ENCODE measurements around the gene LINGO3. TPM values are rescaled to one million over a fixed set of nuclear protein-coding genes. Genes with fewer than 3 reads are reported as not detected.

The LINGO3 gene
- total and polyA plus RNA-seq, 2 donors (not counting 1 experiment from before 2014, with no cell fraction given) = 1.1 to 3.9 TPM

DNA sequence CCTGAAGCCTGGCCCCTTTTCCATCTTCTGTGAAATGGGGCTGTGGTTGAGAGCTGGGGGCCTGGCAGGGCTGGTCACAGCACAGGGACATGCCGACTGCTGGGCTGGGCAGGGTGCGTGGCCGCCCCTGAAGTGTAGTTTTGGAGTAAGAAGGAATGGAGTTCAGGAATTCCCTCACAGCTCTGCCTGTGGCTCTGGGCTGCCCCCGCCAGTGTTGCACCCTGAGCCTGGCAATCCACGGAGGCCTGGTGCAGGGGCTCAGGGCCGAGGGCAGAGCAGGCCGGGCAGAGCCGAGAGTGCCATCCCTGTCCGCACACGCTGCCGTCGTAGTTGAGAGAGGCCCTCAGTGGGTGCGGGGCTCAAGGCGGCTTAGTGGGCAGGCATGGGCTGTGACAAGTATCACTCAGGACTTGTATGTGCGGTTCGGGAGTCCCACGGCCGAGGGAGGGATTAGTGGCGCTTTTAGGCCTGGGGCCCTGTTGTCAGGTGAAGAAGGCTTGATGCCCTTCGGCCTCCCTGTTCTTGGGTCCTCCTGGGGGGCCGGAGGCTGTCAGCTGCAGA lies 30.2 kb upstream of the LINGO3 start:
- no peak overlapping the region for H3K9ac ChIP-seq (ENCODE audit: low read length)
- no peak overlapping the region for H3K4me2 ChIP-seq (replicated peaks; ENCODE audit: low read depth, low read length, poor library complexity, severe bottlenecking)
- peaks cover 2% of the 10 kb centered on the region for H3K9me3 Mint-ChIP-seq (ENCODE audit: insufficient read depth)
- H3K4me1 Mint-ChIP-seq = peaks cover 27% of the 10 kb centered on the region
- CTCF ChIA-PET = no interaction called here
- POLR2A ChIA-PET = no interaction called here
- 97% methylated on average over 21 of the region's 21 CpGs for WGBS (ENCODE audit: insufficient coverage)
- H3K36me3 ChIP-seq (replicated peaks in 1 of 2; ENCODE audit: control extremely low read depth in 1 of 2, control insufficient read depth in 1 of 2, extremely low read depth in 1 of 2, insufficient read depth in 2 of 2, low read length in 1 of 2) = peaks cover 0 to 64% of the 10 kb centered on the region in 2 experiments
- ATAC-seq (ENCODE audit: low read depth) (no peak), DNase-seq (no peak)
- H3K79me2 ChIP-seq (ENCODE audit: control insufficient read depth, insufficient read depth, low read length) = peaks cover 50% of the 10 kb centered on the region
- no peak overlapping the region for H2AFZ ChIP-seq (ENCODE audit: insufficient read depth, low read depth, low read length, poor library complexity, severe bottlenecking)
- intact Hi-C loops (cut with micrococcal nuclease) = no loop called here
- no peak overlapping the region for H3K4me3 Mint-ChIP-seq
- H3K4me1 ChIP-seq (ENCODE audit: control insufficient read depth in 2 of 2, insufficient read depth in 2 of 2, low read length in 2 of 2) = peaks cover 12% of the 10 kb centered on the region in 2 donors
- peaks cover 61% of the 10 kb centered on the region for H4K20me1 ChIP-seq (ENCODE audit: control insufficient read depth, insufficient read depth, low read length, poor library complexity, severe bottlenecking)
- H3K27me3 Mint-ChIP-seq = no peaks in the 10 kb centered on the region
- no peak overlapping the region for H3K27ac Mint-ChIP-seq
- H3K4me3 ChIP-seq (ENCODE audit: control extremely low read depth in 1 of 5, extremely low read depth in 1 of 5, insufficient read depth in 1 of 5, low read depth in 2 of 5, low read length in 4 of 5) = no peak overlapping the region
- peaks cover 0 to 11% (median 0%) of the 10 kb centered on the region in 3 donors for H3K9me3 ChIP-seq (ENCODE audit: control extremely low read depth in 1 of 3, control insufficient read depth in 2 of 3, insufficient read depth in 1 of 3, low read length in 2 of 3)
- no peaks in the 10 kb centered on the region for H3K27me3 ChIP-seq (replicated peaks in 1 of 4; ENCODE audit: control extremely low read depth in 1 of 4, control insufficient read depth in 3 of 4, insufficient read depth in 4 of 4, low read length in 3 of 4)
- no peak for TF ChIP-seq EZH2 (IDR thresholded peaks at IDR 0.05; ENCODE audit: borderline replicate concordance, insufficient read depth, low read depth, low read length, poor library complexity, severe bottlenecking)
- TF ChIP-seq, protein P1, sequence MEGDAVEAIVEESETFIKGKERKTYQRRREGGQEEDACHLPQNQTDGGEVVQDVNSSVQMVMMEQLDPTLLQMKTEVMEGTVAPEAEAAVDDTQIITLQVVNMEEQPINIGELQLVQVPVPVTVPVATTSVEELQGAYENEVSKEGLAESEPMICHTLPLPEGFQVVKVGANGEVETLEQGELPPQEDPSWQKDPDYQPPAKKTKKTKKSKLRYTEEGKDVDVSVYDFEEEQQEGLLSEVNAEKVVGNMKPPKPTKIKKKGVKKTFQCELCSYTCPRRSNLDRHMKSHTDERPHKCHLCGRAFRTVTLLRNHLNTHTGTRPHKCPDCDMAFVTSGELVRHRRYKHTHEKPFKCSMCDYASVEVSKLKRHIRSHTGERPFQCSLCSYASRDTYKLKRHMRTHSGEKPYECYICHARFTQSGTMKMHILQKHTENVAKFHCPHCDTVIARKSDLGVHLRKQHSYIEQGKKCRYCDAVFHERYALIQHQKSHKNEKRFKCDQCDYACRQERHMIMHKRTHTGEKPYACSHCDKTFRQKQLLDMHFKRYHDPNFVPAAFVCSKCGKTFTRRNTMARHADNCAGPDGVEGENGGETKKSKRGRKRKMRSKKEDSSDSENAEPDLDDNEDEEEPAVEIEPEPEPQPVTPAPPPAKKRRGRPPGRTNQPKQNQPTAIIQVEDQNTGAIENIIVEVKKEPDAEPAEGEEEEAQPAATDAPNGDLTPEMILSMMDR (IDR thresholded peaks at IDR 0.05) = no peak
- no peak overlapping the region for H3K27ac ChIP-seq (ENCODE audit: low read length in 2 of 2)

GRCh38 chr19:2337329-2337707 lies 29.4 kb upstream of the LINGO3 start:
- intact Hi-C loops (cut with micrococcal nuclease) = no loop called here
- peaks cover 58% of the 10 kb centered on the region for H3K79me2 ChIP-seq (ENCODE audit: control insufficient read depth, insufficient read depth, low read length)
- ChIA-PET POLR2A (no interaction called here), CTCF (no interaction called here)
- no peak overlapping the region for H3K27ac ChIP-seq (ENCODE audit: low read length in 2 of 2)
- no peak overlapping the region for H3K4me3 Mint-ChIP-seq
- peaks cover 61% of the 10 kb centered on the region for H4K20me1 ChIP-seq (ENCODE audit: control insufficient read depth, insufficient read depth, low read length, poor library complexity, severe bottlenecking)
- H3K9me3 Mint-ChIP-seq (ENCODE audit: insufficient read depth) = peaks cover 2% of the 10 kb centered on the region
- no peaks in the 10 kb centered on the region for H3K27me3 Mint-ChIP-seq
- no peak overlapping the region for H3K27ac Mint-ChIP-seq
- TF ChIP-seq, protein P1 (IDR thresholded peaks at IDR 0.05) = no peak
- no peak for TF ChIP-seq EZH2 (IDR thresholded peaks at IDR 0.05; ENCODE audit: borderline replicate concordance, insufficient read depth, low read depth, low read length, poor library complexity, severe bottlenecking)
- H3K9ac ChIP-seq (ENCODE audit: low read length) = no peak overlapping the region
- DNase-seq = peak; percentile 43
- H3K4me3 ChIP-seq (ENCODE audit: control extremely low read depth in 1 of 5, extremely low read depth in 1 of 5, insufficient read depth in 1 of 5, low read depth in 2 of 5, low read length in 4 of 5) = no peak overlapping the region
- no peak overlapping the region for H3K4me2 ChIP-seq (replicated peaks; ENCODE audit: low read depth, low read length, poor library complexity, severe bottlenecking)
- no peaks in the 10 kb centered on the region for H3K27me3 ChIP-seq (replicated peaks in 1 of 4; ENCODE audit: control extremely low read depth in 1 of 4, control insufficient read depth in 3 of 4, insufficient read depth in 4 of 4, low read length in 3 of 4)
- H3K9me3 ChIP-seq (ENCODE audit: control extremely low read depth in 1 of 3, control insufficient read depth in 2 of 3, insufficient read depth in 1 of 3, low read length in 2 of 3) = peaks cover 0 to 11% (median 0%) of the 10 kb centered on the region in 3 donors
- no peak overlapping the region for H2AFZ ChIP-seq (ENCODE audit: insufficient read depth, low read depth, low read length, poor library complexity, severe bottlenecking)
- H3K4me1 ChIP-seq (ENCODE audit: control insufficient read depth in 2 of 2, insufficient read depth in 2 of 2, low read length in 2 of 2) = peaks cover 16 to 21% of the 10 kb centered on the region in 2 donors
- peaks cover 0 to 61% of the 10 kb centered on the region in 2 experiments for H3K36me3 ChIP-seq (replicated peaks in 1 of 2; ENCODE audit: control extremely low read depth in 1 of 2, control insufficient read depth in 1 of 2, extremely low read depth in 1 of 2, insufficient read depth in 2 of 2, low read length in 1 of 2)
- H3K4me1 Mint-ChIP-seq = peaks cover 32% of the 10 kb centered on the region
- ATAC-seq (ENCODE audit: low read depth) = no peak
- WGBS (ENCODE audit: insufficient coverage) = 91% methylated on average over 18 of the region's 19 CpGs
